ELR (cell line): ENCODE measurements around the gene MANF.
"Not testable (repeated sequence)": the region's sequence is repeated elsewhere in the genome, so short reads cannot be mapped to it uniquely, and the experiment has no call there.

ENCODE experiments used
- DNase-seq: peaks from one replicate; pipeline ENCODE4 v3.0.0-alpha.2; 2015; ENCODE audit warnings: low read depth

Gene MANF

GRCh38 chr3:51373658-51374421 lies 11.3 kb upstream of the MANF start:
- no peak for DNase-seq

- DNase-seq, result no peak
These were observed 10.6 kb upstream of the MANF start for GRCh38 chr3:51374456-51374855.

GRCh38 chr3:51375136-51375535 lies 10.0 kb upstream of the MANF start:
- no peak for DNase-seq

GRCh38 chr3:51375571-51375970 lies 9.5 kb upstream of the MANF start:
- no peak for DNase-seq

GRCh38 chr3:51378065-51378464 lies 7.0 kb upstream of the MANF start:
- no peak for DNase-seq

- DNase-seq, result no peak
These were observed 6.4 kb upstream of the MANF start for GRCh38 chr3:51378726-51379125.

GRCh38 chr3:51379301-51379700 lies 5.8 kb upstream of the MANF start:
- DNase-seq, result no peak

GRCh38 chr3:51379746-51380455 lies 5.2 kb upstream of the MANF start:
- DNase-seq, result no peak

- no peak for DNase-seq
These were observed 4.3 kb upstream of the MANF start for GRCh38 chr3:51380601-51381332.

- no peak for DNase-seq
These were observed 3.8 kb upstream of the MANF start for GRCh38 chr3:51381333-51381705.

GRCh38 chr3:51382076-51382745 lies 2.9 kb upstream of the MANF start:
- DNase-seq, result no peak

- DNase-seq, result no peak
These were observed 2.0 kb upstream of the MANF start for GRCh38 chr3:51382947-51383578.

GRCh38 chr3:51384055-51384725 lies 901 bp upstream of the MANF start:
- DNase-seq, result peak; percentile 41

- DNase-seq, result peak; percentile 25
These were observed 565 bp downstream of the MANF start for GRCh38 chr3:51385621-51386091.

GRCh38 chr3:51386159-51386851 lies 1.2 kb downstream of the MANF start:
- peak; percentile 23 for DNase-seq

- no peak for DNase-seq
These were observed 1.8 kb downstream of the MANF start for GRCh38 chr3:51386852-51387229.

- DNase-seq, result not testable (repeated sequence)
These were observed 2.2 kb downstream of the MANF start for GRCh38 chr3:51387281-51387680.

- DNase-seq, result peak; percentile 46
These were observed 3.4 kb downstream of the MANF start for GRCh38 chr3:51388286-51389029.

- DNase-seq, result peak; percentile 62
These were observed 4.5 kb downstream of the MANF start for GRCh38 chr3:51389423-51390183.
